OCI-LY3 (cell line): ENCODE measurements around the gene CAMK2A.

Experiments
- H2AFZ ChIP-seq: fragments of 200-600, 300-600 bp; shearing (Covaris generic); 2 replicates; pipeline ENCODE4 v1.6.0; 2014; ENCODE audit warnings: antibody characterized with exemption, low read depth, low read length
- H3K27ac ChIP-seq: fragments of 200-600, 300-600 bp; sonication (generic); 2 replicates; pipeline ENCODE4 v1.5.1; 2014; ENCODE audit warnings: mild to moderate bottlenecking, low read length, moderate library complexity, mixed read lengths
- H3K27me3 ChIP-seq: fragments of 200-600, 300-600 bp; sonication (generic); 2 replicates; pipeline ENCODE4 v1.6.1; 2014; ENCODE audit warnings: low read depth, low read length, mixed read lengths
- H3K36me3 ChIP-seq: fragments of 200-600, 300-600 bp; sonication (generic); replicated peaks from 2 replicates; pipeline ENCODE3; 2014; ENCODE audit warnings: low read depth, low read length, mixed read lengths
- H3K4me1 ChIP-seq: fragments of 300-600, 200-600 bp; sonication (generic); 2 replicates; pipeline ENCODE4 v1.6.1; 2014; ENCODE audit warnings: low read length, mixed read lengths
- H3K4me2 ChIP-seq: fragments of 200-600, 300-600 bp; sonication (generic); 2 replicates; pipeline ENCODE4 v1.6.1; 2014; ENCODE audit warnings: low read length, mixed read lengths
- H3K4me3 ChIP-seq: fragments of 300-600, 200-600 bp; sonication (generic); 2 replicates; pipeline ENCODE4 v1.5.1; 2014; ENCODE audit warnings: antibody characterized with exemption, mild to moderate bottlenecking, low read length, moderate library complexity
- H3K79me2 ChIP-seq: fragments of 300-600, 200-600 bp; shearing (Covaris generic); 2 replicates; pipeline ENCODE4 v1.6.1; 2014; ENCODE audit warnings: mild to moderate bottlenecking, low read length, mixed read lengths
- H3K9ac ChIP-seq: fragments of 300-600, 200-600 bp; shearing (Covaris generic); 2 replicates; pipeline ENCODE4 v1.6.0; 2014; ENCODE audit warnings: mild to moderate bottlenecking, low read length, moderate library complexity
- H3K9me3 ChIP-seq: fragments of 200-600, 300-600 bp; shearing (Covaris generic); 2 replicates; pipeline ENCODE4 v1.6.1; 2014; ENCODE audit warnings: low read length, mixed read lengths; ENCODE audit not compliant: insufficient read depth
- H4K20me1 ChIP-seq: fragments of 200-600, 300-600 bp; sonication (generic); 2 replicates; pipeline ENCODE4 v1.6.1; 2016; ENCODE audit warnings: low read length, mixed read lengths; ENCODE audit not compliant: insufficient read depth
- EZH2phosphoT487 ChIP-seq: fragments of 200-600 bp; shearing (Covaris generic); IDR thresholded peaks from 2 replicates; pipeline ENCODE4 v1.6.1; 2018; ENCODE audit warnings: antibody characterized with exemption, mixed run types, low read depth
- TF ChIP-seq, protein P1 (sequence below): fragments of 200-600, 300-600 bp; sonication (generic); IDR thresholded peaks from 2 replicates; pipeline ENCODE4 v1.5.1; 2014; ENCODE audit warnings: antibody characterized with exemption, low read length, low read depth

The CAMK2A gene

DNA sequence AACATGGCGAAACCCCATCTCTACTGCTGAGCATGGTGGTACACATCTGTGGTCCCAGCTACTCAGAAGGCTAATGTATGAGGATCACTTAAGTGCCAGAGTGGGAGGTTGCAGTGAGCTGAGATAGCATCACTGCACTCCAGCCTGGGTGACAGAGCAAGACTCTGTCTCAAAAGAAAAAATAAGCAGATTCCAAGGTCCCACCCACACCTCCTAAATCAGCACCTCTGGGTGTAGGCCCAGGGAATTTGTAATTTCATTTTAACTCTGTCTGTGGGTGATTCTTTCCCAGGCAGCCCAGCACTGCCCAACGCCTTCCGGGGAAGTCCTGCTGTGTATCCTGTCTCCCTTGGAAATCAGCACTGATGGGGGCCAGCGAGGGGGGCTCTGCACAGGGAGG lies 12.5 kb downstream of the CAMK2A start:
- Histone ChIP-seq H3K9me3 (no peaks in the 10 kb centered on the region), H3K9ac (no peak overlapping the region), H3K79me2 (no peaks in the 10 kb centered on the region), H2AFZ (no peak overlapping the region), H3K36me3 (no peaks in the 10 kb centered on the region), H3K27me3 (peaks cover 16% of the 10 kb centered on the region), H3K4me2 (no peak overlapping the region), H3K4me3 (no peak overlapping the region), H4K20me1 (no peaks in the 10 kb centered on the region), H3K27ac (no peak overlapping the region), H3K4me1 (no peaks in the 10 kb centered on the region)
- TF ChIP-seq EZH2phosphoT487, result no peak
- TF ChIP-seq, protein P1, sequence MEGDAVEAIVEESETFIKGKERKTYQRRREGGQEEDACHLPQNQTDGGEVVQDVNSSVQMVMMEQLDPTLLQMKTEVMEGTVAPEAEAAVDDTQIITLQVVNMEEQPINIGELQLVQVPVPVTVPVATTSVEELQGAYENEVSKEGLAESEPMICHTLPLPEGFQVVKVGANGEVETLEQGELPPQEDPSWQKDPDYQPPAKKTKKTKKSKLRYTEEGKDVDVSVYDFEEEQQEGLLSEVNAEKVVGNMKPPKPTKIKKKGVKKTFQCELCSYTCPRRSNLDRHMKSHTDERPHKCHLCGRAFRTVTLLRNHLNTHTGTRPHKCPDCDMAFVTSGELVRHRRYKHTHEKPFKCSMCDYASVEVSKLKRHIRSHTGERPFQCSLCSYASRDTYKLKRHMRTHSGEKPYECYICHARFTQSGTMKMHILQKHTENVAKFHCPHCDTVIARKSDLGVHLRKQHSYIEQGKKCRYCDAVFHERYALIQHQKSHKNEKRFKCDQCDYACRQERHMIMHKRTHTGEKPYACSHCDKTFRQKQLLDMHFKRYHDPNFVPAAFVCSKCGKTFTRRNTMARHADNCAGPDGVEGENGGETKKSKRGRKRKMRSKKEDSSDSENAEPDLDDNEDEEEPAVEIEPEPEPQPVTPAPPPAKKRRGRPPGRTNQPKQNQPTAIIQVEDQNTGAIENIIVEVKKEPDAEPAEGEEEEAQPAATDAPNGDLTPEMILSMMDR, result no peak

DNA sequence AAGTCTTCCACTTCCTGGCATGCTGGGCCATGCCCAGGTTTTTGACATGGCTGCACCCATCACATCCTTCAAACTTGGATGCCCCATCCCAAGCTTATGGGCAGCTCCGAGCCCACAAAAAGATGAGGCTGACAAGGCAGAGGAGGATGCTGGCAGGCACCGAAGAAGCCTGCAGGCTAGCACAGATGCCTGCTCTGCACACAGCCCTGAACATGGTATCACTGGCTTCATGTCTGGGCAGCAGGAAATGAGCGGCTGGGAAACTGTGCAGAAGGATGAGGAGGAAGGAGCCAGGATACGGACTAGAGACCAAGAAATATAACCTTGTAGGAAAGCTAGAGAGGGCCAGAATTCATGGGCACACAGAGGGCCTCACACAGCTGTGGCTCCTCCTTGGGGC lies 14.8 kb downstream of the CAMK2A start:
- no peak overlapping the region for H3K4me2 ChIP-seq
- H4K20me1 ChIP-seq, result no peaks in the 10 kb centered on the region
- no peaks in the 10 kb centered on the region for H3K9me3 ChIP-seq
- no peak overlapping the region for H3K4me3 ChIP-seq
- no peak overlapping the region for H3K9ac ChIP-seq
- H3K27me3 ChIP-seq, result peaks cover 6% of the 10 kb centered on the region
- H3K4me1 ChIP-seq, result no peaks in the 10 kb centered on the region
- H3K27ac ChIP-seq, result no peak overlapping the region
- no peaks in the 10 kb centered on the region for H3K79me2 ChIP-seq
- no peaks in the 10 kb centered on the region for H3K36me3 ChIP-seq
- TF ChIP-seq, protein P1, result no peak
- no peak for TF ChIP-seq EZH2phosphoT487
- no peak overlapping the region for H2AFZ ChIP-seq

DNA sequence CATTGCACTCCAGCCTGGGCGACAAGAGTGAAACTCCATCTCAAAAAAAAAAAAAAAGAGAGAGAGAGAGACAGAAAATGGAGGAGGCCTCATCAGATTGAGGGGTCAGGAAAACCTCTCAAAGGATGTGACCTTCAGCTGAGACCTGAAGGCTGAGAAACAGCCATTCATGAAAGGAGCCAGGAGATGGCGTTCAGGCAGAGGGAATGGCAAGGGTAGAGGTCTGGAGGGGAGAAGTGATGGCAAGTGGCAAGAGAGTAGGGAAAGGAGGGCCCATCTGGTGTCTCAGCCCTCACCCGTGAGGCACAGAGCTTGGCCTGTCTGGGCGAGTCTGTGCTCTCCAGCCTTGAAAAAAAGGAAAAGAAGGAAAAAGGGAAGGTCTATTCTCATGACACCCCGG lies 17.0 kb downstream of the CAMK2A start:
- H3K4me3 ChIP-seq, result no peak overlapping the region
- no peak overlapping the region for H3K4me2 ChIP-seq
- H3K27me3 ChIP-seq, result peaks cover 6% of the 10 kb centered on the region
- no peaks in the 10 kb centered on the region for H3K79me2 ChIP-seq
- TF ChIP-seq EZH2phosphoT487, result no peak
- TF ChIP-seq, protein P1, result peak; percentile 37
- H3K36me3 ChIP-seq, result no peaks in the 10 kb centered on the region
- no peak overlapping the region for H3K27ac ChIP-seq
- H2AFZ ChIP-seq, result no peak overlapping the region
- H3K9me3 ChIP-seq, result no peaks in the 10 kb centered on the region
- H3K4me1 ChIP-seq, result no peaks in the 10 kb centered on the region
- H4K20me1 ChIP-seq, result no peaks in the 10 kb centered on the region
- H3K9ac ChIP-seq, result no peak overlapping the region

DNA sequence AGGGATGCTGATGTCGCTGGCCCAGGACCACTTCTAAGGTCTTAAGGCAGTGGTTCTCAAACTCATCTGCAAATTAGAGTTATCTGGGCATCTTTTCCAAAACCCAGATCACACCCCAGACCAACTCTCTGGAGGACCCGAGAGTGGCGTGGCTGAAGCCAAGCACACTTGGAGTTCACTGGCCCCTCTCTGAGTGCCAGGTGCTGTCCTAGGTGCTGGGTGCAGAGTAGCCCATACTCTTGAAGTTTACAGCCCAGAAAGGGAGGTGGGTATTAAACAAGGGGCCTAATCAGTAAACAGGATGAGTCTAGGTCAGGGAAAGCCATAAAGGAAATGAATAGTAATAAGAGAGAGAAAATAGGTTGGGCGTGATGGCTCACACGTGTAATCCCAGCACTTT lies 17.6 kb downstream of the CAMK2A start:
- Histone ChIP-seq H3K27me3 (peaks cover 6% of the 10 kb centered on the region), H3K4me1 (no peaks in the 10 kb centered on the region), H3K36me3 (no peaks in the 10 kb centered on the region), H3K4me2 (no peak overlapping the region), H3K9ac (no peak overlapping the region), H3K4me3 (no peak overlapping the region), H3K79me2 (no peaks in the 10 kb centered on the region), H2AFZ (no peak overlapping the region), H4K20me1 (no peaks in the 10 kb centered on the region), H3K27ac (no peak overlapping the region), H3K9me3 (no peaks in the 10 kb centered on the region)
- TF ChIP-seq, protein P1, result no peak
- TF ChIP-seq EZH2phosphoT487, result no peak
